Right renal cortex interstitium (tissue), 3 donors: ENCODE measurements around the gene CLSTN3. TPM values are rescaled to one million over a fixed set of nuclear protein-coding genes. Genes with fewer than 3 reads are reported as not detected.
A peak's percentile ranks its signal among the peaks of the same experiment; 100 is the strongest.

Source experiments
- DNase-seq, 3 donors: peaks; one replicate each; pipeline ENCODE4 v3.0.0-alpha.2; 2013; ENCODE audit warnings: low read depth in 3 of 3, low spot score in 2 of 3
- polyA plus RNA-seq, 3 donors: library from polyadenylated mRNA; unstranded; fragments of 120-200 nt; gene quantifications; one replicate each; pipeline ENCODE4 v1.2.1, GENCODE V29; 2013; ENCODE audit not compliant: insufficient read length in 3 of 3

The CLSTN3 gene
- 100 to 1,000 TPM in 1 of 3 donors, 10 to 100 TPM in 2; 90.0 to 105 (median 95.6) TPM for polyA plus RNA-seq

- DNase-seq, result peak in 2 of 3 donors; percentile 72 to 76
Observed at GRCh38 chr12:7129872-7130691, at the start of gene CLSTN3. Gene CLSTN3 (plus strand): TSS chr12:7130371. CDS start chr12:7130649, 278 bp downstream.

GRCh38 chr12:7081037-7081436, 49.1 kb upstream of the CLSTN3 start:
- no peak for DNase-seq

DNA sequence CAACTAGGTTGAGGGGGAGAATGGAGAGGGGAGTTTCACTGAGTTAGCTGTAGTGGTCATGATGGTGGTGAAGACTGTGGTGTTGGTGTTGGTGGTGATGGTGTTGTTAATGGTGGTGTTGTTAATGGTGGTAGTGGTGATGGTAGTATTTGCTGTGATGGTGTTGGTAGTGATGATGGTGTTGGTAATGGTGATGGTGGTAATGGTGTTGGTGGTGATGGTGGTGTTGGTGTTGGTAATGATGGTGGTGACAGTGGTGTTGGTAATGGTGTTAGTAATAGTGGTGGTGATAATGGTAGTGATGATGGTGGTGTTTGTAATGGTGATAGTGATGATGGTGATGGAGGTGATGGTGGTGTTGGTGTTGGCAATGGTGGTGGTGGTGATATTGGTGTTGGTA, 47.0 kb upstream of the CLSTN3 start:
- DNase-seq, result no peak

GRCh38 chr12:7089196-7089871, 40.8 kb upstream of the CLSTN3 start:
- no peak for DNase-seq

DNA sequence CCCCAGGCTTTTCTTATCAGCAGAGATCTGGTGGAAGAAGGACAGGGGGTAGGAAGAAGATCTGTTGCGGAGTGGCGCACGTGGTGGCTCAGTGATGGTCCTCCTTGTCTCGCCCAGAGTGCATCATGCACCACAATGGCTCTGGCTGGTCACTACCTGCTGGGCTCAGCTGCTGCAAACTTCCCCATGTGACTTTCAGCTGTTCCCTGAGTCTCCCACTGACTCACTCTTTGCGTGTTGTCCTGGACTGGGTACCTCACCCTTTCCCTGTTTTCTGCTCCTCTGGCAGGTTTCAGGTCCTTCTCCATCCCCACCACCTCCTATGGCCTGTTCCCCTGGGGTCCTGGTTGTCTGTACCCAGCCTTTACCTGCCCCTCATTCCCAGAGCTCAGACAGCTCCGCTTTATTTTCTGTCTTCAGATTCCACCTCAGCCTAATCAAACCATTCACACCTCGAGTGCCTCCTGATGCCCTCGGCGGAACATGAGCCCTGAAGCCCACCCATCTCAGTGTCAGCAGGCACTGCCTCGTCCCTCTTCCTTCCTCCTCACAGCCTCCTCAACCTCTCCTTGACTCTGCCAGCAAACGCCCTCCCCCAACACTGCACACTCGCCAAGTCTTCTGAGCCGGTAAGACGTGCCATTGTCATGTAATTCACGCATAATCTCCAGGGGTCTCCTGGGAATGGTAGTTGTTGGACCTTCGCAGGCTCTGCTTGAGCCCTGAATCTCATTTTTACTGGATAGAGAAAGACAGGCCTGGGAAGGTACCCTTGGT, 39.8 kb upstream of the CLSTN3 start:
- DNase-seq, result no peak

GRCh38 chr12:7091171-7091570, 39.0 kb upstream of the CLSTN3 start:
- DNase-seq, result no peak

- DNase-seq, result peak in 1 of 3 donors; percentile 6
Observed at GRCh38 chr12:7091660-7092228, 38.4 kb upstream of the CLSTN3 start.

DNA sequence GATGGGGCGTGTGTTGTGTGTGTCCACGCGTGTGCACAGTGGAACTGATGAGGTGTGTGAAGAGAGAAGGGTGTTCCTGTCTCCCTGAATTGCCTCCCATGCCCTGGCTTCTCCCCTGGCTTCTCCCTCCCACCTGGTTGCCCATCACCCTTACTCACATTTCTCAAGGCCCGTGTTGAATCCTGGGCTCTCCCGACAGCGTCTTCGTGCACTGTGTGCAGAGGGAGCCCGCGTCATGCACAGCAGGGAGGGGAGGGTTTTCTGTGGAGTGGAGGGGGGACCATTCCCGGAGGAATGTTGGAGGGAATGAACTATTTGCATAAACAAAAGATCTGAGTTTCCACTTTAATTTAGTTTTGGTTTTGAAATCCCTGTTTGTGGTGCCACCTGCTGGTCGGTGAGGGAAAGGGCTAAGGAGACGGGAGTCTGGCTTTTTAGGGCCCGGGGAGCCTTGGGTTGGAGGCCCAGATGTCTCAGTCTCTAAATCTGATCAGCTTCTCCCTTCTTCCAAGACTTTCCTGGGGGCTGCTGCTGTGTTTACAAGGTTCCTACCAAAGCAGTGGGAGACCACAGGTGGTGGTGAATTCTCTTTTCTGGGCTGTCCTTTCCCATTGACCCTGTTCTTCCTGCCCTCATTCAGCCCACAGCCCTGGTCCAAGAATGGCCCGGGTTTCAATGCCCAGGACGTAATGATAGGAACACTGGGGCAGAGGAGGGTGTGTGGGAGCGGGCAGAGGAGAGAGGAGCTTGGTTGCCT, 37.8 kb upstream of the CLSTN3 start, which contains the start of gene C1R:
TSS of gene C1R (minus strand) at position 217 of the 757 bp plus-strand sequence. CDS start at position 160, 57 bp downstream.
- peak in 1 of 3 donors; percentile 68 for DNase-seq

GRCh38 chr12:7092986-7093460, 37.1 kb upstream of the CLSTN3 start:
- DNase-seq, result no peak

DNA sequence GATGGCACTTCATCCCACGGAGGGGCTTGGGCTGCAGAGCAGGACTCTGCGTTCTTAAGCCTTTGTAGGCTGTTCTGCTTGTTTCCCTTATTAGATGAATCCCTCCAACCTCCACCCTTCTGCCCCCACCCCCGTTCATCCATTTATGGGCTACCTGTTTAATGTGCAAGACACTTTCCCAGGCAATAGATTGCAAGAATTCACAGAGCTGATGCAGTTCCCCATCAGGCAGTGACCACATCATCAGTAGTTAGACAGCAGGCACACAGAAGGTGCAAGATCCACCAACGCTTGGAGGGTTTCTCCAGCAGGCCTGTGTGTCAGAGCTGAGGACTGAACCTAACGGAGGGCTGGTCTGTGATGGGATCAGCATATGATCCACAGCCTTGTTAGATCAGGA, 36.7 kb upstream of the CLSTN3 start:
- DNase-seq, result no peak

DNA sequence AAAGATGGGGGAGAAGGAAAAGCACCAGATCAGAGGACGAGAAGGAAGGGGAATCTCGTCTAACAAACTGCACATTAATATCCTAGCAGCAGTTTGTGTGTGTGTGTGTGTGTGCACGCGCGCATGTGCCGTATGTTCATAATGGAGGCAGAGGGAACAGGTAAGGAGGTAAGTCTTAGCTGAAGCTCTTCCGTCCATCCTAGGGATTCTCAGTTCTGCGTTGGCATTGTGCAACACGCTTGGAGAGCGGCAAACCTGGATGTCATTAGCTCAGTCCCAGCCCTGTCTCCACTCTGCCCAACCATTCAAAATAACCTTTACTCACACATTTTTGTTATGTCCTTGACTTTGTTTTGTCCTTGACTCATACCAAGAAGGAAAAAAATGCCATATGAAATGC, 36.3 kb upstream of the CLSTN3 start:
- no peak for DNase-seq

DNA sequence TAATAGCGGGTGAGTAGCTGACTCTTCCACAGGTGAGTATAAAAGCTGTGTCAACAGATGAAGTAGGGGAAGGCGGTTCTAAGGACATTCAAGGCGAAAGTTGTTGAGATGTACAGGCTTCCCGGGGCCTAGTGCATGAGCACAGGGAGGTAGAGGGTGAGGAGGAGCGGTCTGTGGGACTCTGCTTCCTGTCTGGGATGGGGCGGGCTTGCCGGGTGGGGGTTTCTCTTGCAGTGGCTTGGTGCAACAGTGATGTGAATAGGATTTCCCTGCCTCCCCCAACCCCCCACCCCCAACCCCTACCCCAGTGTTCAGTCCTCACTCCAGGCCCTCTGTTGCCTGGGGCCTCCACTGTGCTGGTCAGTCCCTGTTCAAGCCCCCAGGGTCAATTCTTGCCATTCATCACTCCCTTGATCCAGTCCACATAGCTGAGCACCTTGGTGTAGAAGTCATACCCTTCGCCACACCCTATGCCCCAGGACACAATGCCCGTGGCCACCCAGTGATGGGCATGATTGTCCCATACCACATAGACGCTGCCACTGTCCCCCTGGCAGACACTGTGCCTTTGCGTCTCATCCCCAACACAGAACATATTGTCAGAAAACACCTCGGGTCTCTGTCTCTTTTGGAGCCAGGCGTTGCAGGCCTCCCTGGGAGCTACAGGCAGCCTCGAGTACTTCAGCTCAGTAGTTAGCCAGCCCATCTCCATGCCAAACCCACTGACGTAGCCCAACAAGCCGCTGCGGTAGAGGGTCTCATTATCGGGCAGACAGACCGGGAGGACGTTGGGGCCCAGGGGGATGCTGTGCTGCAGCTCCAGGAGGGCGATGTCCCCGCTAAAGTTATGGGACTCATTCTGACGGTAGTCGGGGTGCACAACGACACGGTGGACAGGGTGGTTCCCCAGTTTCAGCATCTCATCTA, 33.9 kb upstream of the CLSTN3 start:
- no peak for DNase-seq

DNA sequence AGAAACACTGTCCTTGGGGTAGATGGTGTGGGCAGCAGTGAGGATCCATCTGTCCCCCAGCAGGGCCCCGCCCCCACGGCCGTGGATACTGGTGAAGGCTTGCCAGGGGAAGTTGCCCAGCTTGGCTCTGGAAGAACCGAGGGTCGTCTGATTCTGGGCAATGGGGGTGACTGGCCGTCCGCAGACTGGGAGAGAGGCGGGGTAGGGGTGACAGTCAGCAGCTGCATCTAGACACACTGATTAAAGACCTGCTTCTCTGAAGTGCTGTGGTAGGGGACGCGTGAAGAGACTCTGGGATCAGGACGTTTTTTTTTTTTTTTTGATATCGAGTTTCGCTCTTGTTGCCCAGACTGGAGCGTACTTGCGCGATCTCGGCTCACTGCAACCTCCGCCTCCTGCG, 33.2 kb upstream of the CLSTN3 start:
- peak in 1 of 3 donors; percentile 13 for DNase-seq

DNA sequence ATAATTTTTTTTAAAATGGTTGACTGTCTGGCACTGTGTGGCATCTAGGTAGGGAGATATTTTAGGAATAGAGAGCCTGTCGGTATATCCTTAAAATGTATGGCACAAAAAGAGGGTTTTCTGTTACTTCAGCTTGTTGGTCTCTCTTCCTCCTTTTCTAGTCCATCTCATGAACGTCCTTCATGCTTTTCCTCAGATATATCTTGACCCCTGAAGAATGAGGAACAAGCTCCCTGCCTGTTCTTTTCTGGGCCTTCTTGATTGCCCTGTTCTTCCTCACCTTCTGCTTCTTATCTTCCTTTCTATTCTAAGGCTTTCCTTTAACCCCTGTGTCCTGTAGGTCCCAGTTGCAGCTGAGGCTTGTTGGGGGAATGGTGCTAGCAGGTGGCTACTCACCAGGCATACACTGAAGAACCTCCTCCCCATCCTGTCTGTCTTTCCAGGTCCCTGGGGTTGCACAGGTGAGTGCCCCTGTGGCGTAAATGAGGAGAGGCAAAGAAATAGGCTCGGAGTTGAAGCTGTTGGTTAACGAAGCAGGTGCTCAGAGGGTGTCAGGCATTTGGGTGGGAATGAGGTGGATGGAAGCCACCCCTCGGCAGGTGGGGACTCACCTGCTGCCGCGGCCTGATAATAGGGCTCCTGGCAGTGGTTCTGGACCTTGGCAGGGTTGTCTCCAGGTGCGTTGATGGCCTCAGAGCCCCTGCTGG, 30.7 kb upstream of the CLSTN3 start:
- no peak for DNase-seq

DNA sequence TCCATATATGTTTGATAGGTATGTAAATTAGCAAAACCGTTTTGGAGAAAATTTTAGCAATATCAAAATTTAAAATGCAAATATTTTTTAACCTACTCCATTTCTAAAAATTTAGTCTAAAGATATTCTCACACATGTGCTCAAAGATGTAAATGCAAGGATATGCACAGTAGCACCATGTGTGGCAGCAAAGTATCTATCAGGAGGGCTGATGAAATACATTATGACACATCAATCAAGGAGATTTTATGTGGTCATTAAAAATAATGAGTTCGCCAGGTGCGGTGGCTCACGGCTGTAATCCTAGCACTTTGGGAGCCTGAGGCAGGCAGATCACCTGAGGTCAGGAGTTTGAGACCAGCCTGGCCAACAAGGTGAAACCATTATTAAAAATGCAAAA, 29.9 kb upstream of the CLSTN3 start:
- DNase-seq, result no peak

GRCh38 chr12:7101047-7101693, 29.0 kb upstream of the CLSTN3 start:
- DNase-seq, result no peak

- DNase-seq, result no peak
Observed at GRCh38 chr12:7101694-7102131, 28.5 kb upstream of the CLSTN3 start.

GRCh38 chr12:7102582-7102981, 27.6 kb upstream of the CLSTN3 start:
- no peak for DNase-seq
